ENCODE data around the gene KXD1.

- TF ChIP-seq CTCF (IDR thresholded peaks at IDR 0.05) (no peak), EZH2 (IDR thresholded peaks at IDR 0.05; ENCODE audit: borderline replicate concordance, insufficient read depth, low read depth, low read length, poor library complexity, severe bottlenecking) (no peak)
Observed at GRCh38 chr19:18605196-18605545, 47.5 kb downstream of the KXD1 start.

All from B cell (primary cell).